CD4-positive, alpha-beta T cell treated with Interleukin-12 subunit alpha and Interleukin-12 subunit beta, for 1 hour (primary cell): ENCODE measurements around the gene RAPGEF4.

ENCODE experiments used
- DNase-seq: peaks from one replicate; pipeline ENCODE4 v3.0.0-alpha.2; 2020

RAPGEF4 gene

DNA sequence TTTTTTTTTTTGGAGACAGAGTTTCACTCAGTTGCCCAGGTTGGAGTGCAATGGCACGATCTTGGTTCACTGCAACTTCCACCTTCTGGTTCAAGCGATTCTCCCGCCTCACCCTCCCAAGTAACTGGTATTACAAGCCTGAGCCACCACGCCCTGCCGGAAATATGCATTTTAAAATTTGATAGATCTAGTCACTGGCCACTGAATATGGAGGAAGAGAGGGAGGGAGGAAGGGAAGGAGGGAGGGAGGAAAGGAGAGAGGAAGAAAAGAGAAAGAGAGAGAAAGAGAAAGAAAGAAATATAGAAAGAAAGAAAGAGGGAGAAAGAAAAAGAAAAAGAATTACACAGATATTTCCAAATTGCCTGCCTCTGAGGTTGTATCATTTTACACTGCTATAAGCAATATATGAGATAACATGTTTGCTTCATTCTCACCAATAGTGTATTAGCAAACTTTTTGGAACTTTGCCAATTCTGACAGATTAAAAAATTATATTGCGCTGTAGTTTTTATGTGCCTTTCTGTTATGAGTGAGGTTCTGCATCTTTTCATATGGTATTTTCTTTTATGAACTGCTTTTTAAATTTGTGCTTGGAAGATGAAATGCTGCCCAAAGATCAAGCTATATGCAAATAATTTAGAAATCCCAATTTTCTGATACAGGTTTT is 178.8 kb downstream of the RAPGEF4 start:
- no peak for DNase-seq

DNA sequence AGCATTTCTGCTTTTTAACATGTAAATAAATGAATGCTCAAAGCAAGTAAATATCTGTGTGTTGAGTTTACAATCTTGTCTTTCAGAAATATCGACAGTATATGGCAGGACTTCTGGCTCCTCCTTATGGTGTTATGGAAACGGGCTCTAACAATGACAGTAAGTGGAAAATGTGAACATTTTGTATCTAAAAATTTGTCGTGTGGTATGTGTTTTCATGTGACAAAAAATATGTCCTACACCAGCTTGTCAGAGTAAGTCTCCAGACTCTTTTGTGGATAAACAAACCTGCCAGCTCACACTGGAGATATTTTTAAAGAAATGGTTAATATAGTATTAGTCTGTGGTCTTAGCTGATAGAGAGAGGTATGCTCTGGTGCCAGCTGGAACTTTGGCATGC is 182.1 kb downstream of the RAPGEF4 start:
- DNase-seq, result no peak

DNA sequence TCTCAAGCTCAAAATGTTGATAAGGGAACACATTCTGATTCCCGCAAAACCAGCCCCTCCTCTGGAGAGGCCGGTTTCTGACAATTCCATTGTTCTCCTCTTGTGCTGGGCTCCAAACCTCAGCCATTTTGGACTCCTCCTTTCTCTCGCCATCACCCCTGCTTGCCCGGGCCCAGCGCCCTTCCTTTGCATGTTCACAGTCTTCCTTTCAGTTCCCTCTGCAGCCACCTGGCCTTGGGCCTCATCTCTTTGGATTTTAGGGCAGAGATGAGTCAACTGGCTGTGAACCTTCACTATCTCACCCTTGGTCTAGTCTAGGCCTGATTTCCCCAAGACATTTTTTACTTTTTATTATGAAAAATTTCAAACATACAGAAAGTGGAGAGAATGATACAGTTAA is 184.1 kb downstream of the RAPGEF4 start:
- DNase-seq, result no peak

DNA sequence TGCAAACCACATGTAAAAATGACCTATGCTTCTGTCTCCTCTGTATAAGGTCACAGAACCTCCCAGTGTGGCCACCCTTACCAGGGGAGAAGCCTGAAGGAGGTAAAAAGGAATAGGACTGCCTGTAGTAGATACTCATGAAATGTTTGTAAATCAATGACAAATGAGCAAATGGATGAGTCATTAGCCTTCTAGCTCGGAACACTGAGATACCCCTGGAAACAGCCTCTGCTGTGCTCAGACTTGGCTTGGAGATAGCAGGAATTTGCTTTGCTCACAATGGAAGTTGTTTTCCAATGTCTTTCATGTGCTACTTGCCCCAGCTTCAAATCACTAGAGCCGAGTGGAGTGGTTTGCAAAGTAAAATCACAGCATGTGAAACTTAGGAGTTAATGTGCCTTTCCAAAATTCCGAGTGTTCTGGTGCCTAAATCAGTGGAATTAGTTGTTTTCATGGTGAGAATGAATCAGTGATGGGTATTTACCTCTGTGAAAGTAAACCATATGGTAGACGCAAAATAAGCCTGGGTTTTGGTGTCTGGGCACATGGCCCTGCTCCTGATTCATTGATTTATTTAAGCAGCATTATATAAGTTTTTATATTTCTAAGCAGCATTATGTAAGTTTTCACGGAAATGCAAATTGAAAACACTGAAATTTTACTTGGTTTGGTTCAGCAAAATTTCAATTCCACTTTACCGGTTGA is 186.0 kb downstream of the RAPGEF4 start:
- no peak for DNase-seq

DNA sequence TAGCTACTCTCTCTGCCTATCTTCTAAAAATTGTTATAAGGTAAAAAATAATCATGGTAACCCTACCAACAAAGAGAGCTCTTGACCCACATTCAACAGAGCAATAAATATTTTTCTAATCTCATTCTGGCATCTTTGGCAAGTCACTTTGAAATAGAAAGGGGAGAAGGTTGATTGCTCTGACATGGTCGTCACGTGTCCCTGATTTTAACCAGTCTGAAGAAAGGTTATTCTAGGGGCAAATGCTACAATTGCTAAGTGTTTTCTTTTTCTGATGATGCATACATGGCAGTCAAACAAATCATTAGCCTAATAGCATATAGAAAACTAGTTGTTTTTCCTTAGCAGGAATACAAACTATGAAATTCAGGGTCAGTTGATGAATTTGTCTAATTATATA is 186.7 kb downstream of the RAPGEF4 start:
- DNase-seq, result no peak

DNA sequence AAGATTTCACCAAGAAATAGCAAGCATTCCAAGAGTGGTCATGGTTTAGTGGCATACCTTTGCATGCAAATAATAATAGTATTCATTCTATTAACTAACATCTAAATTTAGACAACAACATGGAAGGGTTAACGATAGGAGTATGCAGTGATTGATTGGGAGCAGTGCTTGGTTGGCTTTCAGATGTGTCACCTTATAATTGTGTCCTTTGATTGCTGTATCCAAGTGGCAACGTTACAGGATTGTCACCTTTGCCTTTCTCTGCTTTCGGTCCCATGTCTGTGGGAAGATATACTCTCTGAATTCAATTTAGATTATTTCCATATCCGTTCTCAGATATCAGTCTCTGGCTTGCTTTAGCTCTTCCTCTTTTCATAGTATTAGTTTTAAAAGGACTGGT is 187.2 kb downstream of the RAPGEF4 start:
- DNase-seq, result no peak

DNA sequence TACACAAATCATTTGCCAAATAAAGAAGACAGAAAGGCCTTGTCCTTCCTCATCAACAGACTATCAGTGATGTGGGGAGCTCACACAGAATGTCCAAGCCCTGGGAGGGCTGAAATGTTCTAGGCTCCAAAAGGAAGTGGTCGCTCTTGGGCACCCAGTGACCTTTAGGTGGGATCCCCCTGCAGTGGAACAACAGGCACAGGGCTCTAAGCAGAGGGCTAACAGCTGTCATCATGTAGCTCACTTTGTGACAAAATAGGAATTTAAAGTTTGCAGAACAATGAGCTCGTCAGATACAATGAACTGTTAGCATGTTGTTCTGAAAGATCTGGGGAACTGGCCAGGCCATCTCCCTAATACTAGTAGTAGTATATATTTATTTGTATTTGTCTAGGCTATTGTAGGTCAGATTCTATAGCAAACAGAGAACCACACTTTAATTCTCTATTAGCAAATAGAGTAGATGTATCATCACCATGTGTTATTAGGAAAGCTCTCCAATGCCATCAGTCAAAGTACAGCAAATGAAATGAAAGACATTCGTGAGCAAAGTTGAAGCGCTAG is 188.5 kb downstream of the RAPGEF4 start:
- no peak for DNase-seq

DNA sequence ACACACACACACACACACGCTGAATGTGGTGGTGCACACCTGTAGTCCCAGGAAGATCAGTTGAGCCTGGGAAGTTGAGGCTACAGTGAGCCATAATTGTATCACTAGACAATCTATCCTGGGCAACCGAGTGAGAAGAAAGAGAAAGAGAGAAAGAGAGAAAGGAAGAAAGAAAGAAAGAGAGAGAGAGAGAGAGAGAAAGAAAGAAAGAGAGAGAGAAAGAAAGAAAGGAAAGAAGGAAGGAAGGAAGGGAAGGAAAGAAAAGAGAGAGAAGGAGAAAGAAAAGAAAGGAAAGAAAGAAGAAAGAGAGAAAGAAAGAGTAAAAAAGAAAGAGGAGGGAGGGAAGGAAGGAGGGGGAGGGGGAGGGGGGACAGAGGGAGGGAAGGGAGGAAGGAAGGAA is 190.0 kb downstream of the RAPGEF4 start:
- no peak for DNase-seq

DNA sequence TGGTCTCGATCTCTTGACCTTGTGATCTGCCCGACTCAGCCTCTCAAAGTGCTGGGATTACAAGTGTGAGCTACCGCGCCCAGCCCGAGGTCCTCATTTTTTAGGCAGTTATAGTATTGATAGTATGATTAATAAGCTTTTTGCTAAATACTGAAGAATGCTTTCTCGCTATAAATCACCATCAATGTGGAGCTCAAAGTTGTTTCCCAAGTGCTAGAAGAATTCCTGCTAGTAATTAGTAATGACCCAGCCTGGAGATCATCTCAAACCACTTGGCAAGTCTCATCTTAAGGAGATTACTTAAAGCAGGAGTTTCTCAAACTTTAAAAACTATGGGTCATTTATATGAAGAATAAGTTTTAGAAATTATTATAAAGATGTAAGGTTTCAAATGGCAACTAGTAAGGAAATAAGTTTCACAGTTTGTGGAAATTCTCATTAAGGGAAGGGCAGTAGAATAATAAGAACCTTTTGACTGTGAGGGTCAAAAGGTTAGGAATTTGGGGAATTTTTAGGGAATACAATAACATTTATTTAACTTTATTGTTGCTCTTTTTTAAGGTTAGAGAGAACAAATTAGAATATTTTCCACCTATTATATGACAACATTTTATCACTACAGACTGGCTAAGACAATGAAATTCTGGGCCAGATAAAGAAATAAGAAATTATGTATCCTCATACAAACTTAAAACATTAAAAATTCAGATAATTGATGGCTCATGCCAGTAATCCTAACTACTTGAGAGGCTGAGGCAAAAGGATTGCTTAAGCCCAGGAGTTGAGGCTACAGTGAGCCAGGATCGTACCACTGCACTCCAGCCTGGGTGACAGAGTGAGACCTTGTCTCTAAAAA is 191.4 kb downstream of the RAPGEF4 start:
- DNase-seq, result no peak

DNA sequence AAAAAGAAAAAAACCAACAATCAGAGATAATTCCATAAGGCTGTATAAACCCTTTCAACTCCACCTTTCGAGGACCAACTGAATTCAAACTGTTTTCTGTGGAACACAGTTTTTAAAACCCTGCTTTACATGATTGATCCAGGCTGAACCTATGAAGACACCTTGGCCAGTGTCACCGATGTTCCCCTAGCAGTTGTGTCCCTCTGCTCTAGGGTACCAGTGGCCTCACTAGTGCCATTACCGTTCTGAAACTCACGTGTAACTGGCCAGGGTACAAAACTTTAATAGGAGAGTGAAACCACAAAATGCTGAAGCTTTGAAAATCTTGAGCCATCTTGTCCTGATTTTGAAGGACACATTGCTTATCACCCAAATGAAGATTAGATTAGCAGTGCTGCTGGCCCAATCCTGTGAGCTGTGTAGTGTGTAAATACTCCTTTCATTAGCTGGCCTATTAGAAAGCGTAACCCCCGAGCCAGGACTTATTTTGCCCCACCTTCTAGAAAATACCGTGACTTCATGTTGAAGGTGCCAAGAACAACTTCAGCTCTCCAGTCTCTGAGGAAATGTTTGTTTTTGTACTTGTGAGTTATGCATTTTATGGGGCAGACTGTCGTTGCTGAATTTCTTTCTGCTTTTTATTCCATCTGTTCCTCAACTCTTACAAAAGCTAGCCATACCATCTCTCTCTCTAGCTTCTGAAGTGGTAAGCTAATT is 192.2 kb downstream of the RAPGEF4 start:
- DNase-seq, result no peak

DNA sequence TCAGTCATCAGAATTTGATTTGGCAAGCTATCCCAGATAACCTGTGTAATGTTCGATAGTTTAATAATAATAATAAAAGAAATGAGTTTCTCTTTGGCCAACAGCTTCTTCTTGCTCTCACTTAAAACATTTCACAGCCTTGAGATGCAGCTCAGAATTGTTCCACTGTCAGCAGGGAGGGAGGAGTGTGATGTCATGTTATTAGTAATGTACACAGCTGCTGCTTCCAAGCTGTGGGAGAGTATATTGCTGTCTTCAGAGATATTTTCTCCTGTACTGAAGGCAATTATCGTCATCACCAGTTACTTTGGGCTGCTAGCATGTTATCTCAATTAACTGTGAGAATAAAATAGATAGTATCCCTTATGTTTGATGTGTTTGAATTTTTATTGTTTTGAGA is 193.1 kb downstream of the RAPGEF4 start:
- no peak for DNase-seq

DNA sequence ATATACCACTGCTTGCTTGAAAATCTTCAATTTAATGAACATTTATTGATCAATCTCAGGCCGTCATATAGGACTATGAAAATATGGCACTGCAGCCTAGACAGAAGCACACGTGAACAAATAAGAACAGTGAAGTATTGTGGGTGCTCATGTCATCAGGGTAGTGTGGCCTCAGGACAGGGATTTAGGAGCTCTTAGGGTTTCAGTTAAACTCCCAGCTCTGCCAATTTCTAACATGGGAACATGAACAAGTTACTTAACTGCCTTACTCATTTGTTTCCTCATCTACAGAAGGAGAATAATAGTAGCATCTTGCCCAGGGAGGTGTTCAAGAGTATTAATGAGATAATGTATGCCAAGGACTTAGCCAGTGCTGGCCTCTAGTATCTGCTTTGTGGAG is 194.0 kb downstream of the RAPGEF4 start:
- no peak for DNase-seq

DNA sequence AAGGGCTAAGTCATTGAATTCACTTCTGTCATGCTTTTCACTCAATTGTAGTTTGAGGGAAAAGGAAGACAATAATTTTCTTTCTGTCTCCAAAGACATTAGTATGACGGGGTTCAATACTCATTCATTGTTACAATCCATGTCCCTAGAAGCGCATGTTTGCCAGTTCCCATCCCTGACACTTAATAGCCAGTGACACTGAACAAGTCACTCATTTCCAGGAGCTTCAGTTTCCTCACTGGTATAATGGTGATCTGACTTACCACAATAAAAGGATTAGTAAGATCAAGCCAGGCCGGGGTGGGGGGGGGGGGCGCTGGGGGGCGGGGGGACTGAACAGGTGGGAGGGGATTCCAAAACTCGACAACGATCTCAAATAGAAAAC is 195.2 kb downstream of the RAPGEF4 start:
- no peak for DNase-seq

DNA sequence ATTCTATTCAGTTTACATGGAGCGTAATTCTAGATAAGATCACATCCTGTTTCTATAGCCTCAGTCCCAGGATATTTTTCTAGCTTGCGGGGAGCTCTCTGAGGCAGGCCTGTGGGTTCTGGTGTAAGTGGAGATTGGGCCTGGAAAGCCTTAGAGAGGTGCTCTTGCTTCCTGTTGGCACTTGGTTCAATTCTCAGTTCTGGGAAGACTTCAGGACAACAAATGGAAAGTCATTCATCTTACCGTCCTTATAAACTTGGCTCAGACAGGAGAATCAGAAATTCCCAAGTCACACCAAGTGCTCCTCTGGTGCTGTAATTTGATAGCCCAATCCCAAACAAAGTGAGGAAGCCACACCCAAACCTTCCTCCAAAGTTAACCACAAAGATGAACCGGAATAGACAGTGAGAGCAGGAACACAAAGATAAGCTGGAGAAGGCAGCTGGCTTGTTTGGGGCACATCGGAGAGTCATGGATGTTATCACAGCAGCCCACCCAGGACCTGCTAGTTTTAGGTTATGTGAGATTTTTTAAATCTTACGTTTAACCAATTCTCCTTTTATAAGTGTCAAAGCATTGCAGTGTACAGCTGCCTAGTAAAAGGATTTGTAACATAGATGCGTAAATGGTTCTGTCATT is 195.7 kb downstream of the RAPGEF4 start:
- DNase-seq, result no peak

DNA sequence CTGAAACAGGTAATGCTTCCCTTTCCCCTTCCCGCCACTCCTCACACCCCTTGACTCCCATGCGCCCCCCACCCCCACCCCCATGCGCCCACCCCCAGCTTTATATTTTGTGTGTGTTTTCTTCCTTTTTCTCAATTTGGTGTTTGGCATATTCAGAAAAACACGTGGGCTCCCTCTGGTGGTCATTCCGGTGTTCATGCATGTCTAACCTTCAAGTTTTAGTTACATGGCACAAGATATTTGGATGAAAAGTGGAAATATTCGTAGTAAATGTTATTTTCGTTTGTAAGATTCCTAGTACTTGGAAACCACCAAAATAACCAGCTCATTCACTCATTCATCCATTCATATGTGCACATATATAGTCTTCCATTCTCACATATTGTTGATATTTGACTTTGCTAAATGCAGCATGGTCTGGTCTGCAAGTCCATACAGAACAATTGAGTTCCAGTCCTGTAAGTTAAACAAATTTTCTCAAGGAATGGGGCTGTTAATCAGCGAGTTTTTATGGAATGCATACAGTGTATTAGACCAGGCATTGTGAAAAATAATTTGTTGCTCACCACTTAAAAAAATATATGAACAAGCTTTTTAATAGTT is 196.4 kb downstream of the RAPGEF4 start:
- peak; percentile 53 for DNase-seq

DNA sequence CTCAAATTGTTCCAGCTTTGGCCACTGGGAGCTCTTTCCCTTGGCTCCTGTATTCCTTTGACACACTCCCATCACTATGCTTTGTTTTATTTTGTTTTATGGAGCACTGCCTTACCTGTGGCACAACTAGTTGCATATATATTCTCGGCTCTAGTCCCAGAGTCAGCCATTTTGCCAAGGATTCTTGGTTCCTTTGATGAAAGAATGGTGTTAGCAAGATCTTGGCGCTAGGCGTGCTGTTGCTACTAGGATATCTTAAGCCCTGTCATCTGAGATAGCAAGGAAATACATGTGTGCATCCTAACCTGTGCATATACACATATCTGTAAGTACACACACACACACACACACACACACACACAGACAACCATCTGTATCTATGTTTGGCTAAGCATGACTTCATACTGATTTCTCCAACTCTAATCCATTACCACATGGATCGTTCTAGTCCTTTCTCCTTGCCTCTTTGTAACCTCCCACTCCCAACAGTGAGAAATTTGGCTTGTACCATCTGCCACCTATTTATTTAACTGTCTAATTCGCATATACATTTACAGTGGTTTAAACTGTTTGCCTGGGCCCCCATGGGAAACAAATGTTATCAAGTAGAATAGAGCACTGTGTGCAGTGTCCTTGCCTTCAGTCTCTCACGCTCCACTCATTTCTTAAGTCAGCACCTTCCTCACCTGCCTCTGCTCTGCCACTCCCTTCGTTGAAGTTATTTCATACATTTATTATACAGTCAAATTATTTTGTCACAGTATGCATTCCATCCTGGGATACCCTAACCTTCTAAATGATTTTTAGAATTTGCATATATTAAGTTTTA is 202.5 kb downstream of the RAPGEF4 start:
- no peak for DNase-seq

DNA sequence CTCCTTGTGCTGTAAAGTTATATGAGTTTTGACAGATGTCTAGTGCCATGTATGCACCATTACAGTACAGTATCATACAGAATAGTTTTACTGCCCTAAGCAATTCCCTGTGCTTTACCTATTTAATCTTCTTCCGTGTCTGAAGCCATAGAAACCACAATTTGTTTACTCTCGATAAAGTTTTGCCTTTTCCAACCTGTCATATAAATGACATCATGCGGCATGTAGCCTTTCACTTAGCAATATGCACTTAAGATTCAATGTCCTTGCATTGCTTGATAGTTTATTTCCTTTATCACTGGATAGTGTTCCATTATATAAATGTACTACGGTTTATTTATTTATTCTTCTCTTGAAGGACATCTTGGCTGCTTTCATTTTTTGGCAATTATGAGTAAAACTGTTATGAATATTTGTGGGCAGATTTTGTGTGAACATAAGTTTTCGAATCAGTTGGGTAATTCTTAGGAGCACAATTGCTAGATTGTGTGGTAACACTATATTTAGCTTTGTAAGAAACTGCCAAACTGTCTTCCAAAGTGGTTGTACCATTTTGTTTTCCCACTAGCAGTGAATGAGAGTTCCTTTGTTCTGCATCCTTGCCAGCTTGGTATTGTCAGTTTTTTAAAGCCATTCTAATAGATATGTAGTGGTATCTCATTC is 203.2 kb downstream of the RAPGEF4 start:
- no peak for DNase-seq

DNA sequence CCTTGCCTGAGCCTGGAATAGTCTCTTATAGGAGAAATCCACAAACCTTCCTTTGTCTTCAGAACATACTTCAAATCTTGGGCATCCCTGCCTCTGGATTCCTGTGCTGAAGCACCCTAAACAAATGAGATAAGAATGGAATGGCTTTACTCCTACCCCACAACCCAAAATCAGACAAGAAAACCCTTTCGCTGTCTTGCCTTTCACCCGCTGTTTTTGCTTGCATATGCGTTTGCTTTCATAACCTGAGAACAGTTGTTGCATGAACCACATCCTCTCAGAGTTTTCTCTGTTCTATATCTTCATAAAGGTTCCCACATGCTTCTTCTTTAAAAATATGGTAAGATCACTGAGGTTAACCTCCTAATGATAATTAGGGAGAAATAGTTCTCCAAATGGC is 207.9 kb downstream of the RAPGEF4 start:
- no peak for DNase-seq

DNA sequence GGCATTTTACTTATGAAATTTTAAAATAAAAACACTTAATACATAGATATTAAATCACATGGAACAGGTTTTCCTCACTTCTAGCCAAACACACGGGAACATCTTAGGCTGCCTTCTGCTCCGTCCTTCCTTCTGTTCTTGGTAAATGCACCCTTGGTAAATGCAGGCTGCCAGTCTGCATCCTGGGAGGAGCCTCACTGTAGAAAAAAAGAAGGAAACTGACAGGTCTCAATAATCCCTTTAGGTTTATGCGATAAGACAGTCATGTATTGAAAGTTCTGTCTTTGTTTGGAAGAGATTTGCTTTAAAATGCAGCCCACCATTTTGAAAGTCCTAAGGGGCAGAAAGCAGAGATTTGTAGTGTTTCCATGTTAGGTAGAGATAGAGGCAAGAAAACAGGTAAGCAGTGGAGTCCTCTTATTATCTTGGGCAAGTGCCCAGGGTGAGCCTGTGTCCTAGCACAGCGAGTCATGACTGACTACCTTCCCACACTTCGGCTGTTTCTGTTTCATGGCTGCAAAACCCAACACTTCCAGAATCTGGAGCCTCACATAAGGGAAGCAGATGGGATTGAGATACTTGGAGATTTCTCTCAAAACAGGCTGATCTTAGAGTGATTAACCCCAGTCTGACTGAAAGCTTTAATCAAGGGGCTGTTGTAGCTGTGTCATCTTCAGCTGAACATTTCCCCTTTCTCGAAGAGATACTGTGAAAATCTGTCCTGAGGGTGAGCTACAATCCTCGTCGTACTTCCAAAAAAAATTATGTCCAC is 208.6 kb downstream of the RAPGEF4 start:
- DNase-seq, result no peak
